ENCODE data around the gene AMMECR1L.
"Not testable (repeated sequence)": the region's sequence is repeated elsewhere in the genome, so short reads cannot be mapped to it uniquely, and the experiment has no call there.

The AMMECR1L gene

GRCh38 chr2:127887082-127887775 is 1.5 kb upstream of the AMMECR1L start:
- Histone ChIP-seq H3K27me3 (ENCODE audit: insufficient read depth, insufficient read length) (no peaks in the 10 kb centered on the region), H3K4me3 (ENCODE audit: insufficient read length, low read depth) (peak overlapping the region; percentile 27), H3K9ac (ENCODE audit: insufficient read length, low read depth) (peak overlapping the region; percentile 27), H3K36me3 (ENCODE audit: insufficient read depth, insufficient read length, low read length) (peaks cover 31% of the 10 kb centered on the region), H3K4me1 (ENCODE audit: insufficient read depth, insufficient read length) (peaks cover 3% of the 10 kb centered on the region), H3K9me3 (ENCODE audit: insufficient read depth, low read length) (no peaks in the 10 kb centered on the region)
- TF ChIP-seq SUZ12 (IDR thresholded peaks at IDR 0.05; ENCODE audit: extremely low read depth, insufficient read depth, insufficient read length) (no peak), ZNF274 (IDR thresholded peaks at IDR 0.05; ENCODE audit: low read depth, low read length) (no peak), YY1 (IDR thresholded peaks at IDR 0.05; ENCODE audit: insufficient read depth, insufficient read length) (no peak)
- no peak for DNase-seq (ENCODE audit: low read depth, low spot score)

DNA sequence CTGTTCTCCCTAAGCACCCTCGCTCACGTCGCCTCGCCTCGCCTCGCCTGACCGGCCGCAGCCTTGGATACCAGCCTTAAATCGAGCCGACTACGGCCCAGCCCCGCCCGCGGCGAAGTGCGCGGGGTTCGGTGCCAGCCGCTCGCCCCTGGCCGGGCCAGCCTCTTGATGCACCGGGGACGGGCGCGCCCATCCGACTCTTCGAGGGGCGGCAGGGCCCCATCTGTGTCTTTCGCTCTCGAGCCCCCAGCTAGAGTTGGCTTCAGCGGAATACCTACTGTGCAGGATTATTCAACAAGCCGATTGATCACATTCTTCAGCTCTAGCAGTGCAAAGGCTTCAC is 808 bp upstream of the AMMECR1L start:
- Histone ChIP-seq H3K4me3 (ENCODE audit: insufficient read length, low read depth) (peak overlapping the region; percentile 70), H3K36me3 (ENCODE audit: insufficient read depth, insufficient read length, low read length) (peaks cover 37% of the 10 kb centered on the region), H3K9ac (ENCODE audit: insufficient read length, low read depth) (peak overlapping the region; percentile 81)
- H3K9me3 ChIP-seq (ENCODE audit: insufficient read depth, low read length); DNase-seq (ENCODE audit: low read depth, low spot score); H3K4me1 ChIP-seq (ENCODE audit: insufficient read depth, insufficient read length); H3K27me3 ChIP-seq (ENCODE audit: insufficient read depth, insufficient read length): not testable (repeated sequence)

DNA sequence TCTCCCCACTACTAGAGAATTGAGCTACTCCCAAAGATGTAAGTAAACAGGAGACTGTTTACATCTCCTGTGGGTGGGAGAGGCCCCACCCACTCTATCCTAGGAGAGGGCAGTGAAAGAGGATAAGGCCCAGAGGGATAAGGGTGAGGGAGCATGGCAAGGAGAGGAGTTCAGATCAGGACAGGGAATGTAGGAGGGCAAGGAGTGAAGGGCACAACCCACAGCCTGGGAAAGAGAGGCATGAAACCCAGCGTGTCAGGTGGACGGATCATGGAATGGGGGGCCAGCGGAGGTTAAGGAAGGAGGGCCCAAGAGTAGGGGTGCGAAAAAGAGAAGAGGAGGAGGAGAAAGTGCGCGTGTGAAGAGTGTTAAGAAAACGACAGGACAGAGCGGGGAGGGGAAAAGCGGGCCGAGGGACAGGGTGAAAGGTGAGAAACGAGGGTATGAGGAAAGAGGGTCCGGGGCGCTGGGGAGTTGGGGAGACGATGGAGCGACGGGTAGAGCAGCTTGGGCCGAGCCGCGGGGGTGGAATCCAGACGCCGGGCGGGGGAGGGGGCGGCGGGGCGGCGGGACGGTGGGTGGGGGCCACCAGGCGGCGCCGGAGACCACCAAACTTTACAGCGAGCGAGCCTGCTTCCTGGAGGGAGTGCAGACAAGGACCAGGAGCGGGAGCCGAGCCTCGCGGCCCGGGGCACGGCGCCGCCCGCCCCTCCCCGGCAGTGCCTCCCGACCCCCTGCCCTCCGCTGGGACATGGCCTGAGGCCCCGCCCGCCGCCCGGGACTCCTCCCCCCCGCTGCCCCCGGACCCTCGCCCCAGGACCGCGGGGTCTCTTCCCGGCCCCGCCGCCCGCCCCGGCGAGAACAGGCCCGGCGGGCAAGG is 655 bp downstream of the AMMECR1L start:
- DNase-seq (ENCODE audit: low read depth, low spot score); H3K9me3 ChIP-seq (ENCODE audit: insufficient read depth, low read length); H3K27me3 ChIP-seq (ENCODE audit: insufficient read depth, insufficient read length); H3K4me1 ChIP-seq (ENCODE audit: insufficient read depth, insufficient read length): not testable (repeated sequence)
- peak overlapping the region; percentile 71 for H3K9ac ChIP-seq (ENCODE audit: insufficient read length, low read depth)
- H3K36me3 ChIP-seq (ENCODE audit: insufficient read depth, insufficient read length, low read length), result peaks cover 48% of the 10 kb centered on the region
- peak overlapping the region; percentile 48 for H3K4me3 ChIP-seq (ENCODE audit: insufficient read length, low read depth)

DNA sequence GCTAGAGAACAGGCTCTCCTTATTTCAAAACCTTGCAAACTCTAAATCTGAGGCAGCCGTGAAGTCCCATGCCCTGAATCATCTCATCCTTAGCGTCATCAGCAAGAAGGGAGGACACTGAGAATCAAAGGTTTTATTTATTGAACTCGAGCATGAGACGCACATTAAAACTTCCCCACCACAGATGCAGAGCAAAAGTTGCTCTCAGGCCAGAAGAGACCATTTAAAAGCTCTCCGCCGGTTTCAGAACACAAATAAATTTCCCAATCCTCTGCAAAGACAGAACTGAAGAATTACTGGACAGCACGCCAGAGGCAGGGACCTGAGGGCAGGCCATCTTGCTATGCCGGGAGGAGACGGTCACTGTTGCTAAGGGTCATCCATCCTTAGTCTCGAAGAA is 1.3 kb downstream of the AMMECR1L start:
- no peaks in the 10 kb centered on the region for H3K27me3 ChIP-seq (ENCODE audit: insufficient read depth, insufficient read length)
- H3K4me1 ChIP-seq (ENCODE audit: insufficient read depth, insufficient read length), result peaks cover 3% of the 10 kb centered on the region
- peaks cover 53% of the 10 kb centered on the region for H3K36me3 ChIP-seq (ENCODE audit: insufficient read depth, insufficient read length, low read length)
- H3K4me3 ChIP-seq (ENCODE audit: insufficient read length, low read depth), result peak overlapping the region; percentile 48
- no peak for DNase-seq (ENCODE audit: low read depth, low spot score)
- no peak for TF ChIP-seq YY1 (IDR thresholded peaks at IDR 0.05; ENCODE audit: insufficient read depth, insufficient read length)
- TF ChIP-seq SUZ12 (IDR thresholded peaks at IDR 0.05; ENCODE audit: extremely low read depth, insufficient read depth, insufficient read length), result no peak
- no peak for TF ChIP-seq ZNF274 (IDR thresholded peaks at IDR 0.05; ENCODE audit: low read depth, low read length)
- no peaks in the 10 kb centered on the region for H3K9me3 ChIP-seq (ENCODE audit: insufficient read depth, low read length)
- H3K9ac ChIP-seq (ENCODE audit: insufficient read length, low read depth), result peak overlapping the region; percentile 71

DNA sequence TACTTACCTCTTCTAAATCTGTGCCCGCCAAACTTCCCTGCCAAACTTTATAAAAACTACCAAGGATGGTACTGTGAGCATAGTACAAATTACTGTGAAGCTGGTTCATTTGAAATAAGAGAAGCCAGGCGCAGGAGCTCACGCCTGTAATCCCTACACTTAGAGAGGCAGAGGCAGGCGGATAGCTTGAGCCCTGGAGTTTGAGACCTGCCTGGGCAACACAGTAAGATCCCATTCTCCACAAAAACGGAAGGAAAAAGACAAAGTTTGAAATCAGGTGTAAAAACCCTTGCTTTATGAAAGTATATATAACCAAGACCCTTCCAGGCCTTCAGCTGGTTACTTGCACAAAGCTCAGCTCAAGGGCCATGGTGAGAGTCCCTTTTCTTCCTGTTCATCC is 5.9 kb downstream of the AMMECR1L start:
- no peaks in the 10 kb centered on the region for H3K27me3 ChIP-seq (ENCODE audit: insufficient read depth, insufficient read length)
- no peak for DNase-seq (ENCODE audit: low read depth, low spot score)
- H3K9ac ChIP-seq (ENCODE audit: insufficient read length, low read depth), result no peak overlapping the region
- H3K4me1 ChIP-seq (ENCODE audit: insufficient read depth, insufficient read length), result peaks cover 3% of the 10 kb centered on the region
- peaks cover 69% of the 10 kb centered on the region for H3K36me3 ChIP-seq (ENCODE audit: insufficient read depth, insufficient read length, low read length)
- TF ChIP-seq ZNF274 (IDR thresholded peaks at IDR 0.05; ENCODE audit: low read depth, low read length), result no peak
- TF ChIP-seq YY1 (IDR thresholded peaks at IDR 0.05; ENCODE audit: insufficient read depth, insufficient read length), result no peak
- TF ChIP-seq SUZ12 (IDR thresholded peaks at IDR 0.05; ENCODE audit: extremely low read depth, insufficient read depth, insufficient read length), result no peak
- no peaks in the 10 kb centered on the region for H3K9me3 ChIP-seq (ENCODE audit: insufficient read depth, low read length)
- H3K4me3 ChIP-seq (ENCODE audit: insufficient read length, low read depth), result no peak overlapping the region

GRCh38 chr2:127877626-127878025 is 8.1 kb downstream of the AMMECR1L start:
- TF ChIP-seq ZNF274 (IDR thresholded peaks at IDR 0.05; ENCODE audit: low read depth, low read length), result no peak
- no peak for TF ChIP-seq YY1 (IDR thresholded peaks at IDR 0.05; ENCODE audit: insufficient read depth, insufficient read length)
- no peak for TF ChIP-seq SUZ12 (IDR thresholded peaks at IDR 0.05; ENCODE audit: extremely low read depth, insufficient read depth, insufficient read length)
- Histone ChIP-seq H3K9me3 (ENCODE audit: insufficient read depth, low read length) (no peaks in the 10 kb centered on the region), H3K36me3 (ENCODE audit: insufficient read depth, insufficient read length, low read length) (peaks cover 68% of the 10 kb centered on the region), H3K4me3 (ENCODE audit: insufficient read length, low read depth) (no peak overlapping the region), H3K27me3 (ENCODE audit: insufficient read depth, insufficient read length) (no peaks in the 10 kb centered on the region), H3K4me1 (ENCODE audit: insufficient read depth, insufficient read length) (no peaks in the 10 kb centered on the region), H3K9ac (ENCODE audit: insufficient read length, low read depth) (no peak overlapping the region)
- no peak for DNase-seq (ENCODE audit: low read depth, low spot score)

- Histone ChIP-seq H3K4me1 (ENCODE audit: insufficient read depth, insufficient read length) (no peaks in the 10 kb centered on the region), H3K9ac (ENCODE audit: insufficient read length, low read depth) (no peak overlapping the region), H3K9me3 (ENCODE audit: insufficient read depth, low read length) (no peaks in the 10 kb centered on the region), H3K36me3 (ENCODE audit: insufficient read depth, insufficient read length, low read length) (peaks cover 68% of the 10 kb centered on the region), H3K27me3 (ENCODE audit: insufficient read depth, insufficient read length) (no peaks in the 10 kb centered on the region), H3K4me3 (ENCODE audit: insufficient read length, low read depth) (no peak overlapping the region)
- DNase-seq (ENCODE audit: low read depth, low spot score), result no peak
- TF ChIP-seq YY1 (IDR thresholded peaks at IDR 0.05; ENCODE audit: insufficient read depth, insufficient read length) (no peak), ZNF274 (IDR thresholded peaks at IDR 0.05; ENCODE audit: low read depth, low read length) (no peak), SUZ12 (IDR thresholded peaks at IDR 0.05; ENCODE audit: extremely low read depth, insufficient read depth, insufficient read length) (no peak)
Measured at GRCh38 chr2:127877136-127877535, 8.6 kb downstream of the AMMECR1L start.

Measured in NT2/D1 (cell line).